HG02642 (cell line): ENCODE measurements around the gene SNCAIP.
A peak's percentile ranks its signal among the peaks of the same experiment; 100 is the strongest.

Source experiments
- ATAC-seq: cut with Tn5 transposase; IDR thresholded peaks from one replicate; pipeline ENCODE4 v1.9.1; 2021; ENCODE audit warnings: mild to moderate bottlenecking; ENCODE audit not compliant: unreplicated experiment, poor library complexity

Gene SNCAIP

GRCh38 chr5:122390694-122391093 is 78.7 kb downstream of the SNCAIP start:
- ATAC-seq, result no peak

DNA sequence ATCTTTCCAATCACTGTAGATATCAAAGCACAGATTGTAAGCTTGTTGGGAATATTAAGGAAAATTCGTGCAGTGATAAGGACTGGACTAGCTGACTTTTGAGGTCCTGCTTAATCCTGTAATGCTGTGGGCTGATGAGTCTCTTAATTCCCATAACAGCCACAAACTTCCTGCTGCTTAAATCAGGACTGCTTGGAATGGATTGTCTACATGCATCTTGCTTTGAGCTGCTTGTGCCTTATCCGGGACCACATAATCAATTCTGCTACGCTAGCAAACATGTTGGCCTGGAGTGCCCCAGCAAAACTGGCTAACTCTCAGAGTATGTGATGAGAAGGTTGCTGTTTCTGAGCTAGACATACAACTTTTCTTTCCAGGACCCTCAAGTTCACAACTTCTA is 79.6 kb downstream of the SNCAIP start:
- no peak for ATAC-seq

GRCh38 chr5:122392224-122392623 is 80.2 kb downstream of the SNCAIP start:
- no peak for ATAC-seq

- ATAC-seq, result no peak
These were observed 80.8 kb downstream of the SNCAIP start for GRCh38 chr5:122392824-122393223.

- no peak for ATAC-seq
These were observed 82.4 kb downstream of the SNCAIP start for GRCh38 chr5:122394284-122394930.

DNA sequence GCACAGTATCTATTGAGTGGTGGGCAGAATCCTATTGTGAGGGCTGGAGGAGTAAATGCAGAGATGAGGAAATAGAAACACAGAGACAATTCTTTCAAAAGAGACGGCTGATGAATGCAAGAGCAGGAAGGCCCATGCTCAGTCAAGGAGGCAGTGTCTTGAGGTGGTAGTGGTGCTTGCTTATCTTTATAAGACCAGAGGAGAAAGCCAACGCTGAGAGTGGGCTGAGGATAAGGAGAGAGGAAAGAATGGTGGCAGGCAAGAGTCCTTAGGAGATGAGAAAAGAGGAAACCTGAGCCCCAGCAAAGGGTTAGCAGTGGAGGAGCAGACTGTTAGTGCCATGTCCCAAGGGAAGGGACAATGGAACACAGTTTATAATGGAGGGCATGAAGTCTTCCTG is 86.0 kb downstream of the SNCAIP start:
- no peak for ATAC-seq

DNA sequence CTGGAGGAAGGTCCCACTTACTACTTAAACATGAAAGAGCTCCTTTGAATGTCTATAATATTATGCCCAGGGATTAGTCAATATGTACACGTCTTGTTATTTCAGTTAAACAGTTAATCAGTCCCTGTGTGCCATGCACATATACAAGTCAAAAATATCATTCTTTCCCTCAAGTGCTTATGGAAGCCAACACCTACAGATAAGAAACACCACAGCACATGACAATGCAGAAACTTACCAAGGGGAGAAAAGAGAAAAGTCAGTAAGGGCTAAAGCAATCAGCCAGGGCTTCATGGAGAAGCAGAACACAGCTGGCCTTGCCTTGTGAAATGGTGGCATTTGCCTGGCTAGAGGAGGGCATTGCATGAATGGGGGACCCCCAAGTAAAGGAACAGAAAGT is 88.3 kb downstream of the SNCAIP start:
- no peak for ATAC-seq

DNA sequence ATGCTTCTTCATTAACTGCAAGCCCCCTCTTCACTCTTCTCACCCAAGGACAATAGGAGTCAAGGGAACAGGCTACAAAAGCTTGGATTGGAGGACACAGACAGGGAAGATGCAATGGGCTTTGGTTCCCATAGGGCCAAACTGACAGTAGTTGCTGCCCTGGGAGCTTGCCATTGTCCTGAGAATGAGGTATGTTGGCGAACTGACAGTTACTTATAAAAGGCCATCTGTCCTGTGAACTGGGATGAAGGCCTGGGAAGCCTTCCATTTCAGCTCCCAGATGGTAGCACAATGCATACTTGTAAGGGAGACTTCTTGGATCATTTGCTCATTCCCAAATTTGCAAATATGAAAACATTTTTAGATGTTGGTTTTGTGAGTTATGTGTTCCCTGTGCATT is 88.9 kb downstream of the SNCAIP start:
- no peak for ATAC-seq

DNA sequence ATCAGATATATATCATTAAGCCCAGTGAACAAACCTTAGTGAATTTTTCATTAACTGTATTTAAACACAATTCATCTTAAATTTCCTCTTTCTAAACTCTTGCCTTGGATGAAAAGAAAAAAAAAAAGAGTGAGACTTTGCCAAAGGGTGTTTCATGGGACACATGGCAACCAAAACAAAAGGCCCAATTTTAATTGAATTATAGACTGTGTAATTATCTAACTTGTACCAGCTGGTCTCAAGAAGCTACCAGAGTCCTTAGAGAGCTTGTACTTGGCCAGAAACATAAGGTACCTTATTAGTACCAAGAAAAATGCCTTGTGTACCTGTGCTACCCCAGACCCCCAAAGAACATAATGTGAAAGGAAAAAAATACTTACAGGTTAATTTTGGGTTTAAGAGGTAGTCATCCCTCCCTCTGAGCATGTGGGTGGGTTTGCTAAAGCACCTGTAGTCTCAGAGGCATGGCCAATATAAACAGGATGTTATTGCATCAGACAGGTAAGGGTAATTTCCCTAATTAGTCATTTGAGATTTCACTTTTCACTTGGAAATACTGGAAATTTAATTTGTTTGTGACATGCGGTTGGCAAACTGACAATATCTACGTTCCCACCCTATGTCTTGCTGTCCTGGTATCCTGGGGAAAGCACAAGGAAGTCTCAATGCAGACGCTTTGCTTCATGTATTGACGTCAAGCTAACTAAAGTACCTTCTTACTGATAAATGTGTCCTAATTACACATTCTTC is 90.1 kb downstream of the SNCAIP start:
- no peak for ATAC-seq

DNA sequence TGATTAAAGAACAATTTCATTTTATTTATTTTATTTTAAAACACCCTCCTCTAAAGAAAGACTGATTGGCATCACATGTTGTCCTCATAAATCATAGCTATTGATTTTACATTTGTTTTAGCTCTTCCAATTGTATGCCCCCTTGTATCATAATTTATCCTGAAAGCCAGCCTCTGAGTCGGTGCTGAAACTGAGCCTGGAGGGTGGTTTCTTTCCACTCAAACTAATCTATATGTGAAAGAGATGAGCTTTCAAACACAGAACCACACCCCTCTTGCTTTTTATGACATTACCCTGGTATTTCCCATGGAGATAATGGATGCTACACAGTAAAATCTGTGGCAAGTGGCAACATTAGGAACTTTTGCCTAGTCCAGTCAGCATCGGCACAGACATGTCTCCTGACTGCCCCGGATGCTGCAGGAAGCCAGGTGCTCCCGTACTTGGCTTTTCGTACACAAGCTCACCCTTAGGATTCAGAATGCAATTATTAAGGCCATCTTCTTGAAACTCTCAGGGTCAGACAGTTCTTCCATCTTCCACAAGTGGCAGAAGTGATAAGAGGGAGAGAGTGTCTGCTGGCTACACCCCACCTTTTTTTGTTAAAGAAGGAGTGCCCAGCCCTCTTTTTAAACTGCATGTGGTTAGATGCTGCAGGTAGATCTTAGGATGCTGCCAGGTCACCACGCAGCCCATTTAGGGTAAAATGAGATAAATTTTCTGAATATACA is 91.1 kb downstream of the SNCAIP start:
- ATAC-seq, result no peak

GRCh38 chr5:122404018-122404417 is 92.0 kb downstream of the SNCAIP start:
- no peak for ATAC-seq

DNA sequence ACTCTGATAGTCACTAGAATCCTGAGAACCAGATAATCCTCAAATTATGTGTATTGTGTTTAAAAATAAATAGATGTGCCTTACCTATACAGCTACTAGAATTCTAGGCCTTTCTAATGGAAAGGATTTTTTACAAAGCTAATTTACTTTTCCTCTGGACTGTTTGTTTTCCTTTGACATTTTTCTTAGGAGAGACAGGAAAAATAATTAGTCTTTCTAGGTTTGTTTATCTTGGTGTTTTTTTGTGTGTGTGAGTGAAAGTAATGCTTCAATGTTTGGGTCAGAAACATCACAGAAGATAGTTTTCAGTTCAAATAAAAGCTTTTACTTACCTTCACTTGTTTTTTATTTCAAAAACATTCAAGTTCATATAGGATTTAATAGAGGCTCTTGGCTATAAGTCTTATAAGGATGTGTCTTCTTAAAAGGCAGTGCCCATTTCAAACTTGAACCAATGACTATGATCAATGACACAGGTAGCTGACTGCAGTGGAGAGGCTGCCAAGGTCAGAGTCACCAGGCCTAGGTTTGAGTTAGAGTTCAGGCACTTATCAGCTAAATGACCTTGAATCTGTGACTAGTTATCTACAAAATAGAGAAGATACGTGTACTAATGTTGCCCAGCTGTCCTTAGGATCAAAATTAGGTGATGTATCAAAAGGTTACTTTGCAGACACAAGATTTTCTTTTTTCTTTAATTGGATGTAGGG is 92.8 kb downstream of the SNCAIP start:
- ATAC-seq, result no peak

DNA sequence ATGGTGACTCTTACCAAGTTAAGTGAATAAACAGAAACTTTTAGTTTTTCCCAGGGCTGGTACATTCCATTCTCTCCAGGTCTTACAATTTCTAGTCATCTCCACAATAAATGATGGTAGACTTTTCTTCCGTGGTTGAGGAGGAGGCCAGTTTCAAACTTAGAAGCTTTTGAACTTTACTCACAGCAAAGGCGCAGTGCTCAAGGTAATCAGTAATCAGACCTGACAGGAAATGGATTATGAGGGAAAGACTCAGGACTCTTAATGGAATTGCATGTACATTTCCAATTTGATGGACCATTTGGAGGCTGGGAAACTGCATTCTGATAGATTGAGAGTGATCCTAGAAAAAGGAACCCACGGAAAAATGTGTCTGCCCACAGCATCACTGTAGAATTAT is 93.7 kb downstream of the SNCAIP start:
- no peak for ATAC-seq

DNA sequence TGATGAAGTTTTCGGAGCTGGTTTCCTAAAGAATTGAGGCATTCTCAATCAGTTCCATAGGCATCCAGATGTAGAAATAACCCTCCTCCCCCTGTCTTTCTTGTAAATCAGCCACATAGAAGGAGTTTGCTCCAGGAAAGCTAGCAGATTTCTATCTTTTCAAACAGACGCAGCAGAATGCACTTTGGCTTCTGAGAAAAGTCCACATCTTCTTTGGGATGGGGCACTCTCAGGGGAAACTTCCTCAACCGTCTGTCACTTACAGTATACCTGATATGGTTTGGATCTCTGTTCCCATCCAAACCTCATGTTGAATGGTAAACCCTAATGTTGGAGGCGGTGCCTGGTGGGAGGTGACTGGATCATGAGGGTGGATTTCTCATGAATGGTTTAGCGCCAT is 94.1 kb downstream of the SNCAIP start:
- ATAC-seq, result no peak

DNA sequence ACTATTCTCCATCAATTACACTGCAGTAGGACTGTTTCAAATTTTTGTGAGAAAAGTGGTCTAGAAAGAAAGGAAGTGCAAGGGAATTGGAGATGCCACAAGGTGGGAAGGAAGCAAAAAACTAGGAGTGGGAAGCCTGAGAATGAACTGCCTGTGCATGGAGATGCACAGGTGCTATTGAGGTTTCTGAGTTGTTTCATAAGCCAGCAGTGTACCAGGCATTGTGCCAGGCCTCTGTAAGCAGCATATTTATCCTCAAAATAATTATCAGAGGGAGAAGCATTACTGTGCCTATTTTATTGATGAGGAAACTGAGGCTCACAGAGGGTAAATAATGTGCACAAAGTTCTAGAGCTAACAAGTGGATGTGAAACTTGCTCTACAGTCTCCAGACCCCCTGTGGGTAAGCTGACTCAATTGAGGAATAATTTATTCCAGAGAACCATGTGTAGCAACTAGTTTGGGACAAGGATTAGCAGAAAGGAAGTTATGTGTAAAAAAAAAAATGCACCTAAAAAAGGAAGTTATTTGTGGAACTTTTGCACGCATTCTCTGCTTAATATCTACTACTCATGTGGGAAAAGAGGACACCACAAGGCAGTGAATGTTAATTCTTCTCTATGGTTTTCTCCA is 96.7 kb downstream of the SNCAIP start:
- ATAC-seq, result no peak

GRCh38 chr5:122412966-122413365 is 100.9 kb downstream of the SNCAIP start:
- ATAC-seq, result peak; percentile 32

- ATAC-seq, result peak; percentile 30
These were observed 101.7 kb downstream of the SNCAIP start for GRCh38 chr5:122413722-122414121.

DNA sequence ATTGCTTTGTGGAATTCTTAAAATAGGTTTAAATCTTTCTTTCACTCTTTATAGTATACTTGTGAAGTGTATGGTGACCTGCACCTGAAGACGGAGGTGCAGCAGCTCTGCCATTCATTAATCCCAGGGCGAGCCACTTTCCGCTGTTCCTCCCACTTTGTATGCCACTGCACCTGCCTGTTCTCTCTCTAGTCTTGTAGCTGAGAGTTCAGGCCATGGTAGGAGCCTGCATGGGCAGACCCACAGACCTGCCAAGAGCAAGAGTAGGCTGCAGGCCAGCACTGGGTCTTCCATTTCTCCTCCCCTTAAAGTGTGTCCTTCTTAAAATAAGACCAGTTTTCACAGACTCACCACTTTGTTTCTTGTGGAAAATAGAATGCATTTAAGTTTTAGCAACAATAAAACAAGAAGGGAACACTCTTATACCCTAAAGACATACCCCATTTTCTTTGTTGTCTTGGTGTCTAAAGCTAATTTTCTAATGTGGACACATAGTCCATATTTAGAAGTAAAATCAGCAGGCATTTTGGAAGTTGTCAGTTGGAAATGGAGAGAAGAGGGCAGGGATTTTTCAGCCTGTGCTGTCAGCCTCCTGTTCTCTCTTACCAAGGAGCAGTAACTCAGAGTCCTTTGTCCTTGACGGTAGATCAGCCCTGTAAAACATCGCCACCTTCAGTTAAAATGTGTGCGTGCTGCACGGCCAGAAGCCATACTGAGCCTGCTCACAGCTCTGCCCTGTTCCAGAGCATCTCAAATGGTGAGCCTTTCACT is 103.2 kb downstream of the SNCAIP start:
- ATAC-seq, result peak; percentile 82

DNA sequence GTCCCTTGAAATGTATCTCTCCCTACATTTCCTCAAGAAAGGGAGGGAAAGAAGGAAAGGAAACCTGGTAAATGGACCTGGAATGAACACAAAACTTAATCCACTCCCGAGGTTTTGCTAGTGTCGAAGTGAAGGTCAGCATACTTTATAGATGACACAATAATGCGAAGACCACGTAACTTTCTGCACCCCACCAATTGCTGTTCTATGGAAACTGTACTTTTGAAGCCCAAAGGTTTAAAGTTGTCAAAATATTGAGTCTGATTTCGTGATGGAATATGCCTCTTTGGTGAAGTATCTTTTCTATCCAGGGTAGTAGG is 103.7 kb downstream of the SNCAIP start:
- ATAC-seq, result no peak
